Activated naive CD4-positive, alpha-beta T cell treated with anti-CD3 and anti-CD28 coated beads, Interleukin-2, amount 50 U/mL, for 24 hours (primary cell): ENCODE results near the gene RIPK1.
A peak's percentile ranks its signal among the peaks of the same experiment; 100 is the strongest.

Source experiments
- H3K27ac Mint-ChIP-seq: one replicate; pipeline ENCODE4 v1.8.0; 2021; ENCODE audit warnings: mild to moderate bottlenecking, mixed read lengths
- H3K27me3 Mint-ChIP-seq: one replicate; pipeline ENCODE4 v1.8.0; 2021; ENCODE audit warnings: mixed read lengths
- H3K36me3 Mint-ChIP-seq: one replicate; pipeline ENCODE4 v1.8.0; 2021; ENCODE audit warnings: mixed read lengths
- H3K4me1 Mint-ChIP-seq: one replicate; pipeline ENCODE4 v1.8.0; 2021; ENCODE audit warnings: mixed read lengths
- H3K4me3 Mint-ChIP-seq: one replicate; pipeline ENCODE4 v1.8.0; 2021; ENCODE audit warnings: mild to moderate bottlenecking, mixed read lengths
- H3K9me3 Mint-ChIP-seq: one replicate; pipeline ENCODE4 v1.8.0; 2021; ENCODE audit warnings: mixed read lengths

The RIPK1 gene

GRCh38 chr6:3090013-3090412 lies 21.7 kb downstream of the RIPK1 start:
- H3K4me1 Mint-ChIP-seq, result peaks cover 13% of the 10 kb centered on the region
- no peak overlapping the region for H3K4me3 Mint-ChIP-seq
- H3K27me3 Mint-ChIP-seq, result no peaks in the 10 kb centered on the region
- no peaks in the 10 kb centered on the region for H3K9me3 Mint-ChIP-seq
- H3K27ac Mint-ChIP-seq, result peak overlapping the region; percentile 71
- H3K36me3 Mint-ChIP-seq, result peaks cover 22% of the 10 kb centered on the region

GRCh38 chr6:3094815-3095214 lies 26.5 kb downstream of the RIPK1 start:
- peaks cover 9% of the 10 kb centered on the region for H3K36me3 Mint-ChIP-seq
- no peaks in the 10 kb centered on the region for H3K27me3 Mint-ChIP-seq
- H3K9me3 Mint-ChIP-seq, result no peaks in the 10 kb centered on the region
- H3K4me1 Mint-ChIP-seq, result no peaks in the 10 kb centered on the region
- no peak overlapping the region for H3K4me3 Mint-ChIP-seq
- H3K27ac Mint-ChIP-seq, result no peak overlapping the region

- Mint-ChIP-seq H3K4me1 (peaks cover 8% of the 10 kb centered on the region), H3K27ac (no peak overlapping the region), H3K4me3 (no peak overlapping the region), H3K36me3 (peaks cover 20% of the 10 kb centered on the region), H3K9me3 (no peaks in the 10 kb centered on the region), H3K27me3 (no peaks in the 10 kb centered on the region)
Observed at GRCh38 chr6:3102875-3103274, 34.6 kb downstream of the RIPK1 start.

GRCh38 chr6:3108746-3109414 lies 40.6 kb downstream of the RIPK1 start:
- Mint-ChIP-seq H3K9me3 (no peaks in the 10 kb centered on the region), H3K36me3 (peaks cover 30% of the 10 kb centered on the region), H3K27me3 (no peaks in the 10 kb centered on the region), H3K4me3 (no peak overlapping the region), H3K27ac (peak overlapping the region; percentile 69), H3K4me1 (peaks cover 13% of the 10 kb centered on the region)

GRCh38 chr6:3109761-3110160 lies 41.5 kb downstream of the RIPK1 start:
- H3K9me3 Mint-ChIP-seq, result no peaks in the 10 kb centered on the region
- H3K36me3 Mint-ChIP-seq, result peaks cover 23% of the 10 kb centered on the region
- H3K4me3 Mint-ChIP-seq, result no peak overlapping the region
- peak overlapping the region; percentile 51 for H3K27ac Mint-ChIP-seq
- no peaks in the 10 kb centered on the region for H3K27me3 Mint-ChIP-seq
- H3K4me1 Mint-ChIP-seq, result peaks cover 13% of the 10 kb centered on the region

- no peak overlapping the region for H3K4me3 Mint-ChIP-seq
- H3K36me3 Mint-ChIP-seq, result peaks cover 10% of the 10 kb centered on the region
- H3K27ac Mint-ChIP-seq, result no peak overlapping the region
- H3K27me3 Mint-ChIP-seq, result no peaks in the 10 kb centered on the region
- peaks cover 12% of the 10 kb centered on the region for H3K4me1 Mint-ChIP-seq
- no peaks in the 10 kb centered on the region for H3K9me3 Mint-ChIP-seq
Observed at GRCh38 chr6:3114377-3114776, 46.1 kb downstream of the RIPK1 start.

- Mint-ChIP-seq H3K4me3 (peak overlapping the region; percentile 89), H3K4me1 (peaks cover 14% of the 10 kb centered on the region), H3K27ac (peak overlapping the region; percentile 91), H3K9me3 (no peaks in the 10 kb centered on the region), H3K27me3 (no peaks in the 10 kb centered on the region), H3K36me3 (peaks cover 2% of the 10 kb centered on the region)
Observed at GRCh38 chr6:3117912-3118352, 49.6 kb downstream of the RIPK1 start.

- H3K4me1 Mint-ChIP-seq, result peaks cover 15% of the 10 kb centered on the region
- no peaks in the 10 kb centered on the region for H3K9me3 Mint-ChIP-seq
- H3K27me3 Mint-ChIP-seq, result no peaks in the 10 kb centered on the region
- peak within 1 kb of the TSS; percentile 91 for H3K27ac Mint-ChIP-seq
- peaks cover under 1% of the 10 kb centered on the region for H3K36me3 Mint-ChIP-seq
- H3K4me3 Mint-ChIP-seq, result peak within 1 kb of the TSS; percentile 89
Observed at GRCh38 chr6:3118353-3119039, 50.2 kb downstream of the RIPK1 start, which contains the start of gene BPHL. BPHL (plus strand) TSS chr6:3118711; CDS start chr6:3118741, 30 bp downstream.

- Mint-ChIP-seq H3K27ac (peak overlapping the region; percentile 25), H3K27me3 (no peaks in the 10 kb centered on the region), H3K4me3 (peak overlapping the region; percentile 89), H3K36me3 (no peaks in the 10 kb centered on the region), H3K9me3 (no peaks in the 10 kb centered on the region), H3K4me1 (peaks cover 18% of the 10 kb centered on the region)
Observed at GRCh38 chr6:3119040-3119723, 50.9 kb downstream of the RIPK1 start.

- Mint-ChIP-seq H3K36me3 (no peaks in the 10 kb centered on the region), H3K4me3 (no peak overlapping the region), H3K4me1 (peaks cover 18% of the 10 kb centered on the region), H3K27me3 (no peaks in the 10 kb centered on the region), H3K9me3 (no peaks in the 10 kb centered on the region), H3K27ac (no peak overlapping the region)
Observed at GRCh38 chr6:3120765-3121089, 52.4 kb downstream of the RIPK1 start.

- no peak overlapping the region for H3K27ac Mint-ChIP-seq
Observed at GRCh38 chr6:3122823-3123182, 54.5 kb downstream of the RIPK1 start.

GRCh38 chr6:3124667-3125066 lies 56.4 kb downstream of the RIPK1 start:
- H3K27ac Mint-ChIP-seq, result no peak overlapping the region
- peaks cover 2% of the 10 kb centered on the region for H3K36me3 Mint-ChIP-seq
- peaks cover 4% of the 10 kb centered on the region for H3K4me1 Mint-ChIP-seq
- H3K27me3 Mint-ChIP-seq, result no peaks in the 10 kb centered on the region
- H3K4me3 Mint-ChIP-seq, result no peak overlapping the region
- H3K9me3 Mint-ChIP-seq, result no peaks in the 10 kb centered on the region

More at GRCh38 chr6:3122823-3123182, 54.5 kb downstream of the RIPK1 start:
- Mint-ChIP-seq H3K9me3 (no peaks in the 10 kb centered on the region), H3K4me3 (no peak overlapping the region), H3K36me3 (no peaks in the 10 kb centered on the region), H3K27me3 (no peaks in the 10 kb centered on the region), H3K4me1 (peaks cover 14% of the 10 kb centered on the region)

GRCh38 chr6:3125815-3126214 lies 57.5 kb downstream of the RIPK1 start:
- peaks cover 5% of the 10 kb centered on the region for H3K36me3 Mint-ChIP-seq
- no peaks in the 10 kb centered on the region for H3K9me3 Mint-ChIP-seq
- H3K4me3 Mint-ChIP-seq, result no peak overlapping the region
- peaks cover 4% of the 10 kb centered on the region for H3K4me1 Mint-ChIP-seq
- H3K27me3 Mint-ChIP-seq, result no peaks in the 10 kb centered on the region
- no peak overlapping the region for H3K27ac Mint-ChIP-seq

- peaks cover 13% of the 10 kb centered on the region for H3K36me3 Mint-ChIP-seq
- H3K27me3 Mint-ChIP-seq, result no peaks in the 10 kb centered on the region
- no peaks in the 10 kb centered on the region for H3K9me3 Mint-ChIP-seq
- H3K27ac Mint-ChIP-seq, result no peak overlapping the region
- no peak overlapping the region for H3K4me3 Mint-ChIP-seq
- peaks cover 3% of the 10 kb centered on the region for H3K4me1 Mint-ChIP-seq
Observed at GRCh38 chr6:3128356-3129108, 60.2 kb downstream of the RIPK1 start.

GRCh38 chr6:3131695-3132094 lies 63.4 kb downstream of the RIPK1 start:
- peaks cover 17% of the 10 kb centered on the region for H3K36me3 Mint-ChIP-seq
- no peak overlapping the region for H3K27ac Mint-ChIP-seq
- no peaks in the 10 kb centered on the region for H3K4me1 Mint-ChIP-seq
- no peaks in the 10 kb centered on the region for H3K9me3 Mint-ChIP-seq
- H3K27me3 Mint-ChIP-seq, result no peaks in the 10 kb centered on the region
- no peak overlapping the region for H3K4me3 Mint-ChIP-seq
